K562 (cell line): ENCODE results near the gene CLK3. TPM values are rescaled to one million over a fixed set of nuclear protein-coding genes. Genes with fewer than 3 reads are reported as not detected.
A peak's percentile ranks its signal among the peaks of the same experiment; 100 is the strongest.

Experiments used
- BRD9 ChIP-seq: fragments of 450-650 bp; IDR thresholded peaks from 2 replicates; pipeline ENCODE4 v1.6.1; 2018; ENCODE audit warnings: low read depth; ENCODE audit not compliant: partially characterized antibody
- CBX1 ChIP-seq: sonication (generic); IDR thresholded peaks from 2 replicates; pipeline ENCODE4 v1.6.1; 2016; ENCODE audit warnings: antibody characterized with exemption, low read depth, mild to moderate bottlenecking
- ELF1 ChIP-seq: fragments of 200-800 bp; sonication (Bioruptor generic); IDR thresholded peaks from 2 replicates; pipeline ENCODE4 v1.6.1; 2016; ENCODE audit warnings: missing genetic modification characterization, missing compliant biosample characterization
- ELF2 ChIP-seq: fragments of 250-450 bp; sonication (Bioruptor Pico); IDR thresholded peaks from 2 replicates; pipeline ENCODE4 v1.5.0; 2021; ENCODE audit warnings: mild to moderate bottlenecking
- ERF ChIP-seq: fragments of 450-650 bp; formaldehyde crosslinking; IDR thresholded peaks from 2 replicates; pipeline ENCODE4 v1.4.0; 2020; ENCODE audit warnings: mild to moderate bottlenecking, mixed read lengths
- GATA2 ChIP-seq: sonication (generic); formaldehyde crosslinking; IDR thresholded peaks from 2 replicates; pipeline ENCODE4 v1.4.0; 2020; ENCODE audit warnings: mild to moderate bottlenecking, missing genetic modification reagents
- KLF16 ChIP-seq: IDR thresholded peaks from 2 replicates; pipeline ENCODE4 v1.6.1; 2016; ENCODE audit warnings: antibody characterized with exemption
- SAP30 ChIP-seq: fragments of 200-600 bp; sonication (generic); IDR thresholded peaks from 2 replicates; pipeline ENCODE4 v1.6.1; 2012; ENCODE audit warnings: borderline replicate concordance, low read depth, mild to moderate bottlenecking, moderate library complexity, low read length, control low read depth, inconsistent platforms; ENCODE audit not compliant: insufficient read depth, poor library complexity, severe bottlenecking
- SUPT5H ChIP-seq: fragments of 450-650 bp; IDR thresholded peaks from 2 replicates; pipeline ENCODE4 v1.6.1; 2016
- TBP ChIP-seq: optimal IDR thresholded peaks from 2 replicates; pipeline ENCODE3; 2011; ENCODE audit warnings: low read depth, low read length, improper control_type of control experiment
- polyA plus RNA-seq, 8 experiments: library from polyadenylated mRNA; depleted of rRNA in 4 of 8; stranded (reverse) in 5 of 8; unstranded in 3 of 8; fragments of >200 nt; fragmentation: Nextera tagmentation in 2 of 8; fragmentation: Illumina TruSeq in 1 of 8; extraction: Ambion mirVana in 2 of 8; extraction: Trizol in 1 of 8; gene quantifications; 2 replicates each; pipeline versions ENCODE4 v1.2.1 to v1.2.3, GENCODE V29; 2011 to 2014; ENCODE audit warnings: inconsistent platforms in 1 of 8, missing spikeins in 1 of 8
- total RNA-seq, 7 experiments: library from RNA; depleted of rRNA in 6 of 7; stranded (reverse); fragments of >200 nt in 6 of 7; fragmentation: Illumina TruSeq in 2 of 7; extraction: Trizol in 2 of 7; gene quantifications; 2 replicates each; pipeline versions ENCODE4 v1.2.1 to v1.2.3, GENCODE V29; 2011 to 2021; ENCODE audit warnings: low replicate concordance in 1 of 7
- TF ChIP-seq, protein P1 (sequence below): sonication (generic); formaldehyde crosslinking; IDR thresholded peaks from 2 replicates; pipeline ENCODE4 v1.8.0; 2023; ENCODE audit warnings: missing genetic modification reagents, mild to moderate bottlenecking, borderline replicate concordance
- TF ChIP-seq, protein P2 (sequence below): sonication (generic); formaldehyde crosslinking; IDR thresholded peaks from 2 replicates; pipeline ENCODE4 v1.8.0; 2022; ENCODE audit warnings: missing genetic modification reagents, mild to moderate bottlenecking, borderline replicate concordance
- TF ChIP-seq, protein P3 (sequence below): sonication (generic); formaldehyde crosslinking; IDR thresholded peaks from 2 replicates; pipeline ENCODE4 v1.8.0; 2023; ENCODE audit warnings: mild to moderate bottlenecking, missing genetic modification reagents
- TF ChIP-seq, protein P4 (sequence below): IDR thresholded peaks from 3 replicates; pipeline ENCODE4 v1.6.1; 2011; ENCODE audit warnings: borderline replicate concordance, mild to moderate bottlenecking; ENCODE audit not compliant: insufficient read length, insufficient read depth

The CLK3 gene
- total and polyA plus RNA-seq, 9 of the 15 experiments (the other 6 are each of a cell fraction or from before 2014, with no cell fraction given): 1.2 to 95.2 (median 51.7) TPM

DNA sequence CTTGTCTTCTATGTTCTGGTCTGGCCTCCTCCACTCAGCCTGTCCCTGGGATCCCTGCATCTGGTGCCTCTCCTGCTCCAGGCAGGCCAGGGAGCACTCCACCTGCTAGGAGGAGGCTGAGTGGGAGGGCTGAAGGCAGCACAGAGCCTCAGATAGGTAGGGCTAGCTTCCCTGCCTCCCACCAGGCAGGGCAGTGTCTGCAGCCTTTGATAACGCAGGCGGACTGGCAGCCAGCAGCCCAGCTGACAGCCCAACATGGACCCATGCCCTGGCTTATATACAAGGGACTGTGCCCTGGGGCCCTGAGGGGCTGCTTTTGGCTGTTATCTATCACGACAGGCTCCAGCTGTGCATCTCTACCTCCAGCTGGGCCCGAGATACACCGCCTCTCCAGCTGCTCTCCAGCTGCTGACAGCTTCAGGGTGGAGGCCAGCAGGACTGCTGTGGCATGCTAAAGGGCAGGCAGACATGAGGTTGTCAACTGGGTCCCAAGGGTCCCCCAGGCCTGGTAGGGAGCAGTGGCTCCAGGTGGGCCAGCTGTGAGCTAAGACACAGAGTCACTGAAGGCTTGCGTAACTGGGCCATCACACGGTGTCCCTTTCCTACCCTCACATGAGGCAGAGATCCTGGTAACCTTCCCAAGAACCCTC is 5.2 kb upstream of the CLK3 start (continued):
- TF ChIP-seq, protein P1, sequence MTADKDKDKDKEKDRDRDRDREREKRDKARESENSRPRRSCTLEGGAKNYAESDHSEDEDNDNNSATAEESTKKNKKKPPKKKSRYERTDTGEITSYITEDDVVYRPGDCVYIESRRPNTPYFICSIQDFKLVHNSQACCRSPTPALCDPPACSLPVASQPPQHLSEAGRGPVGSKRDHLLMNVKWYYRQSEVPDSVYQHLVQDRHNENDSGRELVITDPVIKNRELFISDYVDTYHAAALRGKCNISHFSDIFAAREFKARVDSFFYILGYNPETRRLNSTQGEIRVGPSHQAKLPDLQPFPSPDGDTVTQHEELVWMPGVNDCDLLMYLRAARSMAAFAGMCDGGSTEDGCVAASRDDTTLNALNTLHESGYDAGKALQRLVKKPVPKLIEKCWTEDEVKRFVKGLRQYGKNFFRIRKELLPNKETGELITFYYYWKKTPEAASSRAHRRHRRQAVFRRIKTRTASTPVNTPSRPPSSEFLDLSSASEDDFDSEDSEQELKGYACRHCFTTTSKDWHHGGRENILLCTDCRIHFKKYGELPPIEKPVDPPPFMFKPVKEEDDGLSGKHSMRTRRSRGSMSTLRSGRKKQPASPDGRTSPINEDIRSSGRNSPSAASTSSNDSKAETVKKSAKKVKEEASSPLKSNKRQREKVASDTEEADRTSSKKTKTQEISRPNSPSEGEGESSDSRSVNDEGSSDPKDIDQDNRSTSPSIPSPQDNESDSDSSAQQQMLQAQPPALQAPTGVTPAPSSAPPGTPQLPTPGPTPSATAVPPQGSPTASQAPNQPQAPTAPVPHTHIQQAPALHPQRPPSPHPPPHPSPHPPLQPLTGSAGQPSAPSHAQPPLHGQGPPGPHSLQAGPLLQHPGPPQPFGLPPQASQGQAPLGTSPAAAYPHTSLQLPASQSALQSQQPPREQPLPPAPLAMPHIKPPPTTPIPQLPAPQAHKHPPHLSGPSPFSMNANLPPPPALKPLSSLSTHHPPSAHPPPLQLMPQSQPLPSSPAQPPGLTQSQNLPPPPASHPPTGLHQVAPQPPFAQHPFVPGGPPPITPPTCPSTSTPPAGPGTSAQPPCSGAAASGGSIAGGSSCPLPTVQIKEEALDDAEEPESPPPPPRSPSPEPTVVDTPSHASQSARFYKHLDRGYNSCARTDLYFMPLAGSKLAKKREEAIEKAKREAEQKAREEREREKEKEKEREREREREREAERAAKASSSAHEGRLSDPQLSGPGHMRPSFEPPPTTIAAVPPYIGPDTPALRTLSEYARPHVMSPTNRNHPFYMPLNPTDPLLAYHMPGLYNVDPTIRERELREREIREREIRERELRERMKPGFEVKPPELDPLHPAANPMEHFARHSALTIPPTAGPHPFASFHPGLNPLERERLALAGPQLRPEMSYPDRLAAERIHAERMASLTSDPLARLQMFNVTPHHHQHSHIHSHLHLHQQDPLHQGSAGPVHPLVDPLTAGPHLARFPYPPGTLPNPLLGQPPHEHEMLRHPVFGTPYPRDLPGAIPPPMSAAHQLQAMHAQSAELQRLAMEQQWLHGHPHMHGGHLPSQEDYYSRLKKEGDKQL: 0 out of 2 replicates have a peak, but pooled peaks have one; percentile 62
- TF ChIP-seq, protein P2, sequence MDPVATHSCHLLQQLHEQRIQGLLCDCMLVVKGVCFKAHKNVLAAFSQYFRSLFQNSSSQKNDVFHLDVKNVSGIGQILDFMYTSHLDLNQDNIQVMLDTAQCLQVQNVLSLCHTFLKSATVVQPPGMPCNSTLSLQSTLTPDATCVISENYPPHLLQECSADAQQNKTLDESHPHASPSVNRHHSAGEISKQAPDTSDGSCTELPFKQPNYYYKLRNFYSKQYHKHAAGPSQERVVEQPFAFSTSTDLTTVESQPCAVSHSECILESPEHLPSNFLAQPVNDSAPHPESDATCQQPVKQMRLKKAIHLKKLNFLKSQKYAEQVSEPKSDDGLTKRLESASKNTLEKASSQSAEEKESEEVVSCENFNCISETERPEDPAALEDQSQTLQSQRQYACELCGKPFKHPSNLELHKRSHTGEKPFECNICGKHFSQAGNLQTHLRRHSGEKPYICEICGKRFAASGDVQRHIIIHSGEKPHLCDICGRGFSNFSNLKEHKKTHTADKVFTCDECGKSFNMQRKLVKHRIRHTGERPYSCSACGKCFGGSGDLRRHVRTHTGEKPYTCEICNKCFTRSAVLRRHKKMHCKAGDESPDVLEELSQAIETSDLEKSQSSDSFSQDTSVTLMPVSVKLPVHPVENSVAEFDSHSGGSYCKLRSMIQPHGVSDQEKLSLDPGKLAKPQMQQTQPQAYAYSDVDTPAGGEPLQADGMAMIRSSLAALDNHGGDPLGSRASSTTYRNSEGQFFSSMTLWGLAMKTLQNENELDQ (CRISPR knock-in tag): no peak
- TF ChIP-seq ELF2 (CRISPR knock-in tag): no peak
- TF ChIP-seq, protein P3, sequence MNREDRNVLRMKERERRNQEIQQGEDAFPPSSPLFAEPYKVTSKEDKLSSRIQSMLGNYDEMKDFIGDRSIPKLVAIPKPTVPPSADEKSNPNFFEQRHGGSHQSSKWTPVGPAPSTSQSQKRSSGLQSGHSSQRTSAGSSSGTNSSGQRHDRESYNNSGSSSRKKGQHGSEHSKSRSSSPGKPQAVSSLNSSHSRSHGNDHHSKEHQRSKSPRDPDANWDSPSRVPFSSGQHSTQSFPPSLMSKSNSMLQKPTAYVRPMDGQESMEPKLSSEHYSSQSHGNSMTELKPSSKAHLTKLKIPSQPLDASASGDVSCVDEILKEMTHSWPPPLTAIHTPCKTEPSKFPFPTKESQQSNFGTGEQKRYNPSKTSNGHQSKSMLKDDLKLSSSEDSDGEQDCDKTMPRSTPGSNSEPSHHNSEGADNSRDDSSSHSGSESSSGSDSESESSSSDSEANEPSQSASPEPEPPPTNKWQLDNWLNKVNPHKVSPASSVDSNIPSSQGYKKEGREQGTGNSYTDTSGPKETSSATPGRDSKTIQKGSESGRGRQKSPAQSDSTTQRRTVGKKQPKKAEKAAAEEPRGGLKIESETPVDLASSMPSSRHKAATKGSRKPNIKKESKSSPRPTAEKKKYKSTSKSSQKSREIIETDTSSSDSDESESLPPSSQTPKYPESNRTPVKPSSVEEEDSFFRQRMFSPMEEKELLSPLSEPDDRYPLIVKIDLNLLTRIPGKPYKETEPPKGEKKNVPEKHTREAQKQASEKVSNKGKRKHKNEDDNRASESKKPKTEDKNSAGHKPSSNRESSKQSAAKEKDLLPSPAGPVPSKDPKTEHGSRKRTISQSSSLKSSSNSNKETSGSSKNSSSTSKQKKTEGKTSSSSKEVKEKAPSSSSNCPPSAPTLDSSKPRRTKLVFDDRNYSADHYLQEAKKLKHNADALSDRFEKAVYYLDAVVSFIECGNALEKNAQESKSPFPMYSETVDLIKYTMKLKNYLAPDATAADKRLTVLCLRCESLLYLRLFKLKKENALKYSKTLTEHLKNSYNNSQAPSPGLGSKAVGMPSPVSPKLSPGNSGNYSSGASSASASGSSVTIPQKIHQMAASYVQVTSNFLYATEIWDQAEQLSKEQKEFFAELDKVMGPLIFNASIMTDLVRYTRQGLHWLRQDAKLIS (CRISPR knock-in tag): peak; percentile 60; the same call in 1 of the 2 replicates
- TF ChIP-seq, protein P4, sequence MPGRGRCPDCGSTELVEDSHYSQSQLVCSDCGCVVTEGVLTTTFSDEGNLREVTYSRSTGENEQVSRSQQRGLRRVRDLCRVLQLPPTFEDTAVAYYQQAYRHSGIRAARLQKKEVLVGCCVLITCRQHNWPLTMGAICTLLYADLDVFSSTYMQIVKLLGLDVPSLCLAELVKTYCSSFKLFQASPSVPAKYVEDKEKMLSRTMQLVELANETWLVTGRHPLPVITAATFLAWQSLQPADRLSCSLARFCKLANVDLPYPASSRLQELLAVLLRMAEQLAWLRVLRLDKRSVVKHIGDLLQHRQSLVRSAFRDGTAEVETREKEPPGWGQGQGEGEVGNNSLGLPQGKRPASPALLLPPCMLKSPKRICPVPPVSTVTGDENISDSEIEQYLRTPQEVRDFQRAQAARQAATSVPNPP: no peak
- TF ChIP-seq KLF16: peak; percentile 90
- no peak for TF ChIP-seq SUPT5H
- TF ChIP-seq ELF1: no peak
- TF ChIP-seq TBP: no peak
- TF ChIP-seq CBX1: no peak
- TF ChIP-seq GATA2: peak; percentile 99
- peak; percentile 52; the same call in 1 of the 2 replicates for TF ChIP-seq ERF (CRISPR knock-in tag)
- TF ChIP-seq SAP30: peak; percentile 68
- TF ChIP-seq BRD9: no peak
